ENCODE results near the gene MARCHF9. TPM values are rescaled to one million over a fixed set of nuclear protein-coding genes. Genes with fewer than 3 reads are reported as not detected.

Gene MARCHF9
- total RNA-seq, 1 experiment from 2014 or later = 19.8 TPM

- no peak for DNase-seq (ENCODE audit: low spot score)
- Histone ChIP-seq H3K9me3 (ENCODE audit: low read depth, low read length, poor library complexity, severe bottlenecking) (no peaks in the 10 kb centered on the region), H3K27me3 (replicated peaks; ENCODE audit: insufficient read depth, low read depth, low read length, poor library complexity) (peaks cover 18% of the 10 kb centered on the region), H3K4me1 (ENCODE audit: insufficient read depth, low read length, poor library complexity, severe bottlenecking) (peaks cover 31% of the 10 kb centered on the region), H3K4me3 (ENCODE audit: low read depth, low read length, poor library complexity, severe bottlenecking) (no peak overlapping the region), H3K27ac (ENCODE audit: low read depth, low read length, poor library complexity, severe bottlenecking) (no peak overlapping the region), H3K36me3 (ENCODE audit: insufficient read depth, low read length, poor library complexity, severe bottlenecking) (no peaks in the 10 kb centered on the region)
- ChIA-PET CTCF (no interaction called here), POLR2A (ENCODE audit: low non-redundant PET) (no interaction called here)
- no TSS peak for BruUV-seq (replicated peaks)
- TF ChIP-seq EZH2 (IDR thresholded peaks at IDR 0.05; ENCODE audit: borderline replicate concordance, low read depth, low read length, poor library complexity, severe bottlenecking) = no peak
- intact Hi-C loops (cut with micrococcal nuclease; ENCODE audit: unreplicated experiment) = loop anchor here (5.0 kb wide), 1 partner anchor 278 kb away; no protein-coding TSS in a partner anchor
Observed at GRCh38 chr12:57739914-57740538, 14.9 kb upstream of the MARCHF9 start.

- ChIA-PET CTCF (no interaction called here), POLR2A (ENCODE audit: low non-redundant PET) (no interaction called here)
- Histone ChIP-seq H3K9me3 (ENCODE audit: low read depth, low read length, poor library complexity, severe bottlenecking) (no peaks in the 10 kb centered on the region), H3K4me1 (ENCODE audit: insufficient read depth, low read length, poor library complexity, severe bottlenecking) (peaks cover 34% of the 10 kb centered on the region), H3K27me3 (replicated peaks; ENCODE audit: insufficient read depth, low read depth, low read length, poor library complexity) (peaks cover 18% of the 10 kb centered on the region), H3K27ac (ENCODE audit: low read depth, low read length, poor library complexity, severe bottlenecking) (no peak overlapping the region), H3K36me3 (ENCODE audit: insufficient read depth, low read length, poor library complexity, severe bottlenecking) (no peaks in the 10 kb centered on the region), H3K4me3 (ENCODE audit: low read depth, low read length, poor library complexity, severe bottlenecking) (no peak overlapping the region)
- TF ChIP-seq CTCF (conservative IDR thresholded peaks at IDR 0.05; ENCODE audit: low read depth, low read length) (no peak), EZH2 (IDR thresholded peaks at IDR 0.05; ENCODE audit: borderline replicate concordance, low read depth, low read length, poor library complexity, severe bottlenecking) (no peak)
- no peak for DNase-seq (ENCODE audit: low spot score)
- intact Hi-C loops (cut with micrococcal nuclease; ENCODE audit: unreplicated experiment) = loop anchor here (5.0 kb wide), 1 partner anchor 279 kb away; no protein-coding TSS in a partner anchor
- no TSS peak for BruUV-seq (replicated peaks)
Observed at GRCh38 chr12:57740656-57741412, 14.1 kb upstream of the MARCHF9 start.

- POLR2A ChIA-PET (ENCODE audit: low non-redundant PET) = no interaction called here
- TF ChIP-seq CTCF (conservative IDR thresholded peaks at IDR 0.05; ENCODE audit: low read depth, low read length) = no peak
- TF ChIP-seq EZH2 (IDR thresholded peaks at IDR 0.05; ENCODE audit: borderline replicate concordance, low read depth, low read length, poor library complexity, severe bottlenecking) = no peak
- intact Hi-C loops (cut with micrococcal nuclease; ENCODE audit: unreplicated experiment) = loop anchor here (5.0 kb wide), 1 partner anchor 279 kb away; no protein-coding TSS in a partner anchor
- Histone ChIP-seq H3K4me1 (ENCODE audit: insufficient read depth, low read length, poor library complexity, severe bottlenecking) (peaks cover 36% of the 10 kb centered on the region), H3K9me3 (ENCODE audit: low read depth, low read length, poor library complexity, severe bottlenecking) (no peaks in the 10 kb centered on the region), H3K36me3 (ENCODE audit: insufficient read depth, low read length, poor library complexity, severe bottlenecking) (peaks cover 3% of the 10 kb centered on the region), H3K27me3 (replicated peaks; ENCODE audit: insufficient read depth, low read depth, low read length, poor library complexity) (peaks cover 14% of the 10 kb centered on the region), H3K4me3 (ENCODE audit: low read depth, low read length, poor library complexity, severe bottlenecking) (no peak overlapping the region), H3K27ac (ENCODE audit: low read depth, low read length, poor library complexity, severe bottlenecking) (no peak overlapping the region)
- CTCF ChIA-PET = no interaction called here
- no TSS peak for BruUV-seq (replicated peaks)
- DNase-seq (ENCODE audit: low spot score) = no peak
Observed at GRCh38 chr12:57741413-57741789, 13.5 kb upstream of the MARCHF9 start.

All from A673 (cell line).